HepG2 (cell line): Measurements from ENCODE around the gene ATP8B1. TPM values are rescaled to one million over a fixed set of nuclear protein-coding genes. Genes with fewer than 3 reads are reported as not detected.

ENCODE experiments used
- FUBP1 ChIP-seq: sonication (generic); formaldehyde crosslinking; IDR thresholded peaks from 2 replicates; pipeline ENCODE4 v1.5.1; 2020; ENCODE audit warnings: missing genetic modification reagents, mild to moderate bottlenecking, borderline replicate concordance
- HMGXB3 ChIP-seq: sonication (generic); formaldehyde crosslinking; IDR thresholded peaks from 2 replicates; pipeline ENCODE4 v1.4.0; 2020; ENCODE audit warnings: missing genetic modification reagents, borderline replicate concordance
- MZF1 ChIP-seq: sonication (generic); formaldehyde crosslinking; IDR thresholded peaks from 2 replicates; pipeline ENCODE4 v1.8.1; 2023; ENCODE audit warnings: mild to moderate bottlenecking, missing genetic modification reagents, borderline replicate concordance
- POGK ChIP-seq: sonication (generic); formaldehyde crosslinking; conservative IDR thresholded peaks from 2 replicates; pipeline ENCODE4 v1.8.0; 2022; ENCODE audit warnings: mild to moderate bottlenecking, moderate library complexity, missing genetic modification reagents
- ZNF878 ChIP-seq: sonication (generic); formaldehyde crosslinking; IDR thresholded peaks from 2 replicates; pipeline ENCODE4 v1.8.1; 2023; ENCODE audit warnings: mild to moderate bottlenecking, missing genetic modification reagents, moderate library complexity
- polyA plus RNA-seq, 8 experiments: library from polyadenylated mRNA; depleted of rRNA in 3 of 8; stranded (reverse) in 7 of 8; unstranded in 1 of 8; fragments of >200 nt; fragmentation: Illumina TruSeq in 4 of 8; extraction: Trizol in 4 of 8; gene quantifications; 2 replicates each; pipeline versions ENCODE4 v1.2.1 to v1.2.3, GENCODE V29; 2011 to 2016; ENCODE audit warnings: low read depth in 4 of 8, missing spikeins in 1 of 8, mixed read lengths in 1 of 8; ENCODE audit not compliant: insufficient read depth in 1 of 8
- total RNA-seq, 5 experiments: library from RNA; depleted of rRNA; stranded (reverse); fragments of >200 nt; fragmentation: Illumina TruSeq; extraction: Trizol; gene quantifications; 2 replicates each; pipeline ENCODE4 v1.2.3, GENCODE V29; 2016; ENCODE audit warnings: low read depth in 1 of 5

The ATP8B1 gene
- total and polyA plus RNA-seq, 2 of the 13 experiments (the other 11 are each of a cell fraction or from before 2014, with no cell fraction given) = 2.8 to 4.0 TPM

GRCh38 chr18:57845605-57846074 lies 42.5 kb upstream of the ATP8B1 start (continued):
- TF ChIP-seq POGK (no peak), ZNF878 (CRISPR knock-in tag) (no peak), HMGXB3 (CRISPR knock-in tag) (no peak), FUBP1 (CRISPR knock-in tag) (no peak), MZF1 (CRISPR knock-in tag) (no peak)
